H1 (cell line): ENCODE data around the gene FOXN1. TPM values are rescaled to one million over a fixed set of nuclear protein-coding genes. Genes with fewer than 3 reads are reported as not detected.

Source experiments
- CTCF ChIA-PET: fragments of 300-600 bp; sonication (Branson Sonifier 250); formaldehyde crosslinking; loops from one replicate; lab custom pipeline; 2021; ENCODE audit not compliant: partially characterized antibody; lab: Charles Lee
- POLR2A ChIA-PET: fragments of 300-600 bp; sonication (Branson Sonifier 250); formaldehyde crosslinking; loops from one replicate; lab custom pipeline; 2021; ENCODE audit warnings: inconsistent platforms; ENCODE audit not compliant: partially characterized antibody; lab: Charles Lee
- DNase-seq, 2 experiments: peaks; one replicate each; pipeline versions ENCODE4 v3.0.0 to v3.0.0-alpha.2; 2010 to 2022; ENCODE audit warnings: low spot score in 2 of 2, low read depth in 1 of 2, mixed read lengths in 1 of 2
- FAIRE-seq: peaks from 2 replicates; lab custom pipeline; 2011; peaks lifted over from hg19 to GRCh38; lab: Jason Lieb, UNC
- H2AFZ ChIP-seq: 2 replicates; pipeline ENCODE4 v1.8.1; 2012; ENCODE audit warnings: low read length, inconsistent platforms
- H2AK5ac ChIP-seq: 2 replicates; pipeline ENCODE4 v1.6.1; 2013; ENCODE audit warnings: low read depth, low read length
- H2BK120ac ChIP-seq: replicated peaks from 2 replicates; pipeline ENCODE3; 2013; ENCODE audit warnings: low read depth, low read length, inconsistent platforms
- H2BK12ac ChIP-seq: 2 replicates; pipeline ENCODE4 v1.6.1; 2013; ENCODE audit warnings: low read depth, low read length
- H2BK15ac ChIP-seq: 2 replicates; pipeline ENCODE4 v1.6.1; 2013; ENCODE audit warnings: low read length
- H2BK20ac ChIP-seq: 2 replicates; pipeline ENCODE4 v1.6.1; 2013; ENCODE audit warnings: low read length
- H2BK5ac ChIP-seq: 2 replicates; pipeline ENCODE4 v1.6.1; 2013; ENCODE audit warnings: low read depth, low read length
- H3K14ac ChIP-seq: 2 replicates; pipeline ENCODE4 v1.6.1; 2013; ENCODE audit warnings: inconsistent platforms; ENCODE audit not compliant: insufficient read length
- H3K18ac ChIP-seq: 2 replicates; pipeline ENCODE4 v1.6.1; 2013; ENCODE audit warnings: low read length; ENCODE audit errors: extremely low read depth
- H3K23ac ChIP-seq: 2 replicates; pipeline ENCODE4 v1.6.1; 2013; ENCODE audit warnings: inconsistent platforms; ENCODE audit not compliant: insufficient read length
- H3K23me2 ChIP-seq: 2 replicates; pipeline ENCODE4 v1.6.1; 2013; ENCODE audit warnings: low read depth, low read length
- H3K27ac ChIP-seq: 2 replicates; pipeline ENCODE4 v1.6.1; 2011; ENCODE audit warnings: low read depth, low read length, inconsistent platforms
- H3K27me3 ChIP-seq, 4 experiments: replicated peaks in 1 of 4; 1 replicate in 1 of 4; 2 replicates in 3 of 4; pipeline versions ENCODE4 v1.6.1 to v1.8.1; 2011 to 2013; ENCODE audit warnings: low read length in 3 of 4, mild to moderate bottlenecking in 3 of 4, inconsistent platforms in 2 of 4, mixed read lengths in 2 of 4, moderate library complexity in 1 of 4; ENCODE audit not compliant: control insufficient read depth in 3 of 4, insufficient read depth in 3 of 4; ENCODE audit errors: extremely low read depth in 1 of 4
- H3K36me3 ChIP-seq, 4 experiments: 2 replicates each; pipeline versions ENCODE4 v1.6.1 to v1.8.1; 2011 to 2013; ENCODE audit warnings: mild to moderate bottlenecking in 4 of 4, low read length in 3 of 4, moderate library complexity in 2 of 4, control low read depth in 1 of 4, inconsistent platforms in 1 of 4; ENCODE audit not compliant: insufficient read depth in 4 of 4, control insufficient read depth in 2 of 4
- H3K4ac ChIP-seq: replicated peaks from 2 replicates; pipeline ENCODE3; 2013; ENCODE audit warnings: low read length, low read depth, mixed read lengths, inconsistent platforms; ENCODE audit not compliant: insufficient read length
- H3K4me1 ChIP-seq, 4 experiments: replicated peaks in 1 of 4; 1 replicate in 1 of 4; 2 replicates in 3 of 4; pipeline versions ENCODE4 v1.6.1 to v1.8.1; 2011 to 2013; ENCODE audit warnings: low read length in 3 of 4, inconsistent platforms in 2 of 4, mixed read lengths in 1 of 4; ENCODE audit not compliant: insufficient read depth in 4 of 4, control insufficient read depth in 3 of 4
- H3K4me2 ChIP-seq, 2 experiments: 2 replicates each; pipeline versions ENCODE4 v1.6.1 to v1.8.1; 2011 to 2013; ENCODE audit warnings: low read depth in 2 of 2, low read length in 2 of 2, control low read depth in 1 of 2, inconsistent platforms in 1 of 2, mild to moderate bottlenecking in 1 of 2; ENCODE audit not compliant: insufficient read depth in 1 of 2
- H3K4me3 ChIP-seq, 4 experiments: fragments of 200-600, 300-600 bp in 1 of 4; sonication (generic), shearing (Covaris generic), sonication (Bioruptor Twin) in 1 of 4; 2 replicates each; pipeline versions ENCODE4 v1.5.1 to v1.8.1; 2011 to 2016; ENCODE audit warnings: low read length in 4 of 4, low read depth in 3 of 4, control low read depth in 2 of 4, inconsistent platforms in 2 of 4, mild to moderate bottlenecking in 2 of 4, mixed read lengths in 1 of 4, moderate library complexity in 1 of 4; ENCODE audit not compliant: insufficient read depth in 2 of 4; ENCODE audit errors: extremely low read depth in 1 of 4
- H3K56ac ChIP-seq: replicated peaks from 2 replicates; pipeline ENCODE3; 2013; ENCODE audit warnings: low read depth, mild to moderate bottlenecking, mixed read lengths, low read length, inconsistent platforms; ENCODE audit not compliant: insufficient read length
- H3K79me1 ChIP-seq: 2 replicates; pipeline ENCODE4 v1.6.1; 2013; ENCODE audit warnings: low read depth, low read length, control low read depth
- H3K79me2 ChIP-seq, 2 experiments: 2 replicates each; pipeline versions ENCODE4 v1.6.1 to v1.8.1; 2012 to 2013; ENCODE audit warnings: low read length in 2 of 2, mild to moderate bottlenecking in 2 of 2, inconsistent platforms in 1 of 2; ENCODE audit not compliant: insufficient read depth in 2 of 2, control insufficient read depth in 1 of 2
- H3K9ac ChIP-seq, 4 experiments: replicated peaks in 1 of 4; 1 replicate in 1 of 4; 2 replicates in 3 of 4; pipeline versions ENCODE4 v1.6.1 to v1.8.1; 2011 to 2013; ENCODE audit warnings: low read depth in 3 of 4, low read length in 3 of 4, control low read depth in 2 of 4, mild to moderate bottlenecking in 2 of 4, moderate library complexity in 2 of 4, inconsistent platforms in 1 of 4; ENCODE audit errors: extremely low read depth in 1 of 4
- H3K9me3 ChIP-seq, 2 experiments: 2 replicates each; pipeline versions ENCODE4 v1.6.1 to v1.8.1; 2012 to 2013; ENCODE audit warnings: mild to moderate bottlenecking in 2 of 2, moderate library complexity in 2 of 2, control low read depth in 1 of 2, inconsistent platforms in 1 of 2, low read depth in 1 of 2, low read length in 1 of 2, mixed read lengths in 1 of 2; ENCODE audit not compliant: insufficient read depth in 2 of 2
- H4K20me1 ChIP-seq, 2 experiments: replicated peaks in 1 of 2; 2 replicates each; pipeline versions ENCODE3 to v1.8.1; 2011 to 2013; ENCODE audit warnings: inconsistent platforms in 2 of 2, low read length in 2 of 2, mild to moderate bottlenecking in 1 of 2; ENCODE audit not compliant: insufficient read depth in 2 of 2, control insufficient read depth in 1 of 2
- H4K5ac ChIP-seq: 2 replicates; pipeline ENCODE4 v1.6.1; 2013; ENCODE audit warnings: low read length, low read depth, mixed read lengths, inconsistent platforms; ENCODE audit not compliant: insufficient read length
- H4K8ac ChIP-seq: 2 replicates; pipeline ENCODE4 v1.8.0; 2013; ENCODE audit warnings: mild to moderate bottlenecking, moderate library complexity, low read length, inconsistent platforms; ENCODE audit not compliant: insufficient read depth; ENCODE audit errors: extremely low read depth
- H4K91ac ChIP-seq: replicated peaks from 2 replicates; pipeline ENCODE3; 2013; ENCODE audit warnings: low read length, mixed read lengths, inconsistent platforms; ENCODE audit not compliant: insufficient read length
- CREB1 ChIP-seq: IDR thresholded peaks from 2 replicates; pipeline ENCODE4 v1.6.1; 2012; ENCODE audit warnings: inconsistent platforms
- CTCF ChIP-seq, 3 experiments: IDR thresholded peaks; 1 replicate in 2 of 3; 2 replicates in 1 of 3; pipeline versions ENCODE4 v1.5.1 to v1.6.1; 2011; ENCODE audit warnings: low read length in 3 of 3, mild to moderate bottlenecking in 3 of 3, inconsistent platforms in 2 of 3, low read depth in 1 of 3, moderate library complexity in 1 of 3; ENCODE audit not compliant: insufficient read depth in 1 of 3; ENCODE audit errors: control extremely low read depth in 1 of 3
- EP300 ChIP-seq, 2 experiments: IDR thresholded peaks; 1 replicate in 1 of 2; 2 replicates in 1 of 2; pipeline ENCODE4 v1.6.1; 2011 to 2012; ENCODE audit warnings: low read depth in 2 of 2, low read length in 2 of 2, mild to moderate bottlenecking in 2 of 2, borderline replicate concordance in 1 of 2, inconsistent platforms in 1 of 2, moderate library complexity in 1 of 2
- KDM4A ChIP-seq: IDR thresholded peaks from one replicate; pipeline ENCODE4 v1.7.1; 2012; ENCODE audit warnings: low read depth, mild to moderate bottlenecking, moderate library complexity, low read length, inconsistent platforms; ENCODE audit not compliant: severe bottlenecking
- MAX ChIP-seq: IDR thresholded peaks from 2 replicates; pipeline ENCODE4 v1.6.1; 2012; ENCODE audit warnings: inconsistent platforms
- NRF1 ChIP-seq: IDR thresholded peaks from 2 replicates; pipeline ENCODE4 v1.6.1; 2011; ENCODE audit warnings: mild to moderate bottlenecking, low read depth, low read length, improper control_type of control experiment
- POLR2A ChIP-seq, 2 experiments: IDR thresholded peaks; 1 replicate in 1 of 2; 2 replicates in 1 of 2; pipeline ENCODE4 v1.6.1; 2011; ENCODE audit warnings: low read depth in 2 of 2, low read length in 2 of 2, mild to moderate bottlenecking in 2 of 2; ENCODE audit errors: control extremely low read depth in 1 of 2
- RAD21 ChIP-seq, 2 experiments: IDR thresholded peaks in 1 of 2; conservative IDR thresholded peaks in 1 of 2; 2 replicates each; pipeline ENCODE4 v1.6.1; 2011; ENCODE audit warnings: low read depth in 2 of 2, low read length in 2 of 2, improper control_type of control experiment in 1 of 2, inconsistent platforms in 1 of 2, mild to moderate bottlenecking in 1 of 2, moderate library complexity in 1 of 2
- SP4 ChIP-seq: IDR thresholded peaks from 2 replicates; pipeline ENCODE4 v1.6.1; 2012; ENCODE audit warnings: low read length, inconsistent platforms
- TAF1 ChIP-seq: IDR thresholded peaks from 2 replicates; pipeline ENCODE4 v1.6.1; 2011; ENCODE audit warnings: mild to moderate bottlenecking, low read depth, low read length
- TAF7 ChIP-seq: optimal IDR thresholded peaks from 2 replicates; pipeline ENCODE3; 2011; ENCODE audit warnings: low read depth, mild to moderate bottlenecking, inconsistent platforms, low read length, moderate library complexity, borderline replicate concordance
- WGBS, 2 experiments: shearing (Covaris generic) in 1 of 2; methylation state at CpG; one replicate each; pipeline versions ENCODE4 v1.1.6 to v1.1.7; 2013 to 2015; ENCODE audit warnings: low lambda C conversion rate in 2 of 2, mixed read lengths in 2 of 2, inconsistent platforms in 1 of 2, low coverage in 1 of 2, missing lambda C conversion rate in 1 of 2; ENCODE audit not compliant: insufficient replicate concordance in 2 of 2, insufficient coverage in 1 of 2, insufficient read length in 1 of 2; ENCODE audit errors: extremely low coverage in 1 of 2, missing lambda C conversion rate in 1 of 2; 5-methylcytosine and 5-hydroxymethylcytosine counted together
- polyA plus RNA-seq, 7 experiments: library from polyadenylated mRNA; depleted of rRNA in 3 of 7; stranded (reverse) in 5 of 7; unstranded in 2 of 7; fragments of >200 nt in 5 of 7; fragments of 200-250 nt in 2 of 7; gene quantifications; 1 replicate in 5 of 7; 2 replicates in 1 of 7; 4 replicates in 1 of 7; pipeline versions ENCODE4 v1.2.1 to v1.2.3, GENCODE V29; 2011 to 2013; ENCODE audit warnings: missing spikeins in 2 of 7, mixed read lengths in 2 of 7
- total RNA-seq: library from RNA; stranded (reverse); fragmentation: NEBNext Ultra II Directional; extraction: Animal tissue kit (Norgen Biotek cat#: 25700); gene quantifications from 2 replicates; pipeline ENCODE4 v1.2.1, GENCODE V29; 2021

The FOXN1 gene
- total and polyA plus RNA-seq, 2 of the 8 experiments (the other 6 are each of a cell fraction or from before 2014, with no cell fraction given), result not detected

- H3K9me3 ChIP-seq, result no peaks in the 10 kb centered on the region
- no peak overlapping the region for H3K9ac ChIP-seq
- 93% methylated on average over 3 of the region's 3 CpGs; no CpG with 5 or more reads in 1 of the 2 experiments for WGBS, 2 experiments
- H3K23me2 ChIP-seq, result no peaks in the 10 kb centered on the region
- H2BK120ac ChIP-seq, result no peak overlapping the region
- no peak overlapping the region for H3K14ac ChIP-seq
- no peak overlapping the region for H2BK12ac ChIP-seq
- ChIA-PET POLR2A (interaction anchor here (1.0 to 2.3 kb wide), 5 partner anchors 8 to 118 kb away, joined by 3 to 10 read pairs (median 3); no protein-coding TSS in a partner anchor), CTCF (interaction anchor here (1.8 to 2.4 kb wide), 3 partner anchors 8 to 36 kb away, joined by 4 to 6 read pairs (median 4); partner anchors contain the start of gene ALDOC)
- no peak overlapping the region for H2BK20ac ChIP-seq
- H4K20me1 ChIP-seq, result peaks cover 1 to 6% of the 10 kb centered on the region in 2 experiments
- no peak overlapping the region for H3K23ac ChIP-seq
- no peak overlapping the region for H3K4me3 ChIP-seq
- H4K5ac ChIP-seq, result no peak overlapping the region
- no peak overlapping the region for H3K27ac ChIP-seq
- H3K56ac ChIP-seq, result no peak overlapping the region
- H3K79me1 ChIP-seq, result no peaks in the 10 kb centered on the region
- no peak overlapping the region for H2AK5ac ChIP-seq
- FAIRE-seq (no peak), DNase-seq (no peak)
- H2AFZ ChIP-seq, result no peak overlapping the region
- 0 out of 4 replicates have a peak, but pooled peaks cover 0 to 3% of the 10 kb centered on the region in 2 experiments for H3K79me2 ChIP-seq
- H2BK15ac ChIP-seq, result no peak overlapping the region
- no peak overlapping the region for H2BK5ac ChIP-seq
- H3K4me1 ChIP-seq, result no peaks in the 10 kb centered on the region
- H3K4ac ChIP-seq, result no peak overlapping the region
- peaks cover 47 to 84% (median 71%) of the 10 kb centered on the region in 4 experiments for H3K36me3 ChIP-seq
- H3K4me2 ChIP-seq, result no peak overlapping the region
- no peak overlapping the region for H3K18ac ChIP-seq
- no peak overlapping the region for H4K91ac ChIP-seq
- no peaks in the 10 kb centered on the region for H3K27me3 ChIP-seq
- no peak overlapping the region for H4K8ac ChIP-seq
- TF ChIP-seq NRF1 (no peak), POLR2A (IDR thresholded peaks at IDR 0.05; ENCODE audit: control extremely low read depth in 1 of 2, low read depth in 2 of 2, low read length in 2 of 2) (no peak), KDM4A (no peak), TAF7 (no peak), SP4 (no peak), TAF1 (no peak), CTCF (IDR thresholded peaks at IDR 0.05; ENCODE audit: control extremely low read depth in 1 of 3, insufficient read depth in 1 of 3, low read depth in 1 of 3, low read length in 3 of 3) (no peak), RAD21 (IDR thresholded peaks at IDR 0.05 in 1 of 2, conservative IDR thresholded peaks at IDR 0.05 in 1 of 2; ENCODE audit: low read depth in 2 of 2, low read length in 2 of 2) (no peak), CREB1 (no peak), EP300 (IDR thresholded peaks at IDR 0.05; ENCODE audit: borderline replicate concordance in 1 of 2, low read depth in 2 of 2, low read length in 2 of 2) (no peak), MAX (no peak)
These were observed 78.3 kb downstream of the FOXN1 start for GRCh38 chr17:28584434-28584833.
